Measurements from ENCODE around the gene ASAH2. TPM values are rescaled to one million over a fixed set of nuclear protein-coding genes. Genes with fewer than 3 reads are reported as not detected.

The ASAH2 gene
- total and polyA plus RNA-seq, 3 donors from 2014 or later = 5.5 to 8.7 (median 5.6) TPM

- intact Hi-C loops (cut with DNase I; ENCODE audit: low total_unique reads) = no loop called here
- Histone ChIP-seq H3K36me3 (ENCODE audit: low read depth, missing control alignments) (no peaks in the 10 kb centered on the region), H3K27me3 (no peaks in the 10 kb centered on the region), H3K4me3 (no peak overlapping the region), H3K9me3 (no peaks in the 10 kb centered on the region), H3K27ac (no peak overlapping the region), H3K4me1 (no peaks in the 10 kb centered on the region)
- TF ChIP-seq POLR2A (IDR thresholded peaks at IDR 0.05) (no peak), CTCF (IDR thresholded peaks at IDR 0.05) (peak in 1 of 3 experiments; percentile 22)
- WGBS, 2 donors = 58 to 64% methylated on average over 6 of the region's 6 CpGs
- peak; percentile 33 for DNase-seq
Measured at GRCh38 chr10:50224330-50224952, 26.9 kb downstream of the ASAH2 start.

GRCh38 chr10:50222199-50222598 is 29.1 kb downstream of the ASAH2 start:
- intact Hi-C loops (cut with DNase I; ENCODE audit: low total_unique reads) = no loop called here

GRCh38 chr10:50221470-50221869 is 29.8 kb downstream of the ASAH2 start:
- no peak for DNase-seq
- intact Hi-C loops (cut with DNase I; ENCODE audit: low total_unique reads) = no loop called here
- H3K27ac ChIP-seq = no peak overlapping the region
- H3K27me3 ChIP-seq = no peaks in the 10 kb centered on the region
- no peaks in the 10 kb centered on the region for H3K36me3 ChIP-seq (ENCODE audit: low read depth, missing control alignments)
- H3K9me3 ChIP-seq = no peaks in the 10 kb centered on the region
- TF ChIP-seq CTCF (IDR thresholded peaks at IDR 0.05) (no peak), POLR2A (IDR thresholded peaks at IDR 0.05) (no peak)
- 45 to 75% methylated on average over 1 of the region's 1 CpG for WGBS, 2 donors
- H3K4me1 ChIP-seq = no peaks in the 10 kb centered on the region
- H3K4me3 ChIP-seq = no peak overlapping the region

More at GRCh38 chr10:50222199-50222598, 29.1 kb downstream of the ASAH2 start:
- TF ChIP-seq POLR2A (IDR thresholded peaks at IDR 0.05) (no peak), CTCF (IDR thresholded peaks at IDR 0.05) (no peak)
- H3K27me3 ChIP-seq = no peaks in the 10 kb centered on the region
- no peak overlapping the region for H3K27ac ChIP-seq
- H3K4me1 ChIP-seq = no peaks in the 10 kb centered on the region
- 93 to 96% methylated on average over 2 of the region's 2 CpGs for WGBS, 2 donors
- H3K4me3 ChIP-seq = no peak overlapping the region
- no peak for DNase-seq
- no peaks in the 10 kb centered on the region for H3K36me3 ChIP-seq (ENCODE audit: low read depth, missing control alignments)
- H3K9me3 ChIP-seq = no peaks in the 10 kb centered on the region

- DNase-seq = no peak
- intact Hi-C loops (cut with DNase I; ENCODE audit: low total_unique reads) = no loop called here
- no peaks in the 10 kb centered on the region for H3K4me1 ChIP-seq
- H3K27ac ChIP-seq = no peak overlapping the region
- WGBS, 2 donors = 95 to 96% methylated on average over 2 of the region's 2 CpGs
- no peaks in the 10 kb centered on the region for H3K36me3 ChIP-seq (ENCODE audit: low read depth, missing control alignments)
- no peaks in the 10 kb centered on the region for H3K9me3 ChIP-seq
- TF ChIP-seq POLR2A (IDR thresholded peaks at IDR 0.05) (no peak), CTCF (IDR thresholded peaks at IDR 0.05) (no peak)
- no peaks in the 10 kb centered on the region for H3K27me3 ChIP-seq
- no peak overlapping the region for H3K4me3 ChIP-seq
Measured at GRCh38 chr10:50219646-50220045, 31.7 kb downstream of the ASAH2 start.

- no peaks in the 10 kb centered on the region for H3K36me3 ChIP-seq (ENCODE audit: low read depth, missing control alignments)
- no peak for TF ChIP-seq CTCF (IDR thresholded peaks at IDR 0.05)
- no peak for TF ChIP-seq POLR2A (IDR thresholded peaks at IDR 0.05)
- H3K9me3 ChIP-seq = no peaks in the 10 kb centered on the region
- H3K4me1 ChIP-seq = no peaks in the 10 kb centered on the region
- no peak for DNase-seq
- no peaks in the 10 kb centered on the region for H3K27me3 ChIP-seq
- WGBS, 2 donors = 88 to 90% methylated on average over 2 of the region's 2 CpGs
- no peak overlapping the region for H3K4me3 ChIP-seq
- intact Hi-C loops (cut with DNase I; ENCODE audit: low total_unique reads) = no loop called here
- no peak overlapping the region for H3K27ac ChIP-seq
Measured at GRCh38 chr10:50219200-50219599, 32.1 kb downstream of the ASAH2 start.
